22Rv1 (cell line): ENCODE results near the gene SDK2.

Source experiments
- ZFX ChIP-seq: fragments of 450-650 bp; IDR thresholded peaks from 2 replicates; pipeline ENCODE4 v1.6.1; 2017; ENCODE audit warnings: antibody characterized with exemption, borderline replicate concordance
- TF ChIP-seq, protein P1 (sequence below): fragments of 450-650 bp; IDR thresholded peaks from 2 replicates; pipeline ENCODE4 v1.5.1; 2017; ENCODE audit warnings: mild to moderate bottlenecking

DNA sequence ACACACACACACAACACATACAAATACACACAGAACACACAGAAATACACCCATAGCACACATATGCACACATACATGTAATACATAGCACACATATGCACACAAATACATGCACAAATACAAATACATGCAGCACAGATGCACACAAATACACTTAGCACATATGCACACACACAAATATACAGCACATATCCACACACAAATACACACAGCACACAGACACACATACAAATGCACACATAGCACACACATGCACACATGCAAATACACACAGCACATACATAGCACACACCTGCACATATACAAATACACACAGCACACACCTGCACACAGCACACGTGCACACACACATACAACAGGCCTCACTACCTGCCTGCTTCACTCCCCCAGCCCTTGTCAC is 49.6 kb downstream of the SDK2 start:
- TF ChIP-seq, protein P1, sequence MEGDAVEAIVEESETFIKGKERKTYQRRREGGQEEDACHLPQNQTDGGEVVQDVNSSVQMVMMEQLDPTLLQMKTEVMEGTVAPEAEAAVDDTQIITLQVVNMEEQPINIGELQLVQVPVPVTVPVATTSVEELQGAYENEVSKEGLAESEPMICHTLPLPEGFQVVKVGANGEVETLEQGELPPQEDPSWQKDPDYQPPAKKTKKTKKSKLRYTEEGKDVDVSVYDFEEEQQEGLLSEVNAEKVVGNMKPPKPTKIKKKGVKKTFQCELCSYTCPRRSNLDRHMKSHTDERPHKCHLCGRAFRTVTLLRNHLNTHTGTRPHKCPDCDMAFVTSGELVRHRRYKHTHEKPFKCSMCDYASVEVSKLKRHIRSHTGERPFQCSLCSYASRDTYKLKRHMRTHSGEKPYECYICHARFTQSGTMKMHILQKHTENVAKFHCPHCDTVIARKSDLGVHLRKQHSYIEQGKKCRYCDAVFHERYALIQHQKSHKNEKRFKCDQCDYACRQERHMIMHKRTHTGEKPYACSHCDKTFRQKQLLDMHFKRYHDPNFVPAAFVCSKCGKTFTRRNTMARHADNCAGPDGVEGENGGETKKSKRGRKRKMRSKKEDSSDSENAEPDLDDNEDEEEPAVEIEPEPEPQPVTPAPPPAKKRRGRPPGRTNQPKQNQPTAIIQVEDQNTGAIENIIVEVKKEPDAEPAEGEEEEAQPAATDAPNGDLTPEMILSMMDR, result no peak
- no peak for TF ChIP-seq ZFX
